HL-60 (cell line): ENCODE measurements around the gene CHN1.

Experiments used
- DNase-seq, 2 experiments: peaks; one replicate each; pipeline ENCODE4 v3.0.0-alpha.2; 2010 to 2020; ENCODE audit warnings: low read depth in 1 of 2, low spot score in 1 of 2
- H3K27ac ChIP-seq: fragments of 250-450 bp; sonication (Bioruptor Pico); replicated peaks from 2 replicates; pipeline ENCODE4 v1.5.1; 2020; ENCODE audit warnings: mild to moderate bottlenecking, moderate library complexity
- H3K27me3 ChIP-seq: fragments of 250-450 bp; sonication (Bioruptor Pico); 2 replicates; pipeline ENCODE4 v1.5.1; 2021; ENCODE audit warnings: mild to moderate bottlenecking, moderate library complexity; ENCODE audit not compliant: insufficient read depth, poor library complexity, severe bottlenecking
- H3K4me3 ChIP-seq: replicated peaks from 2 replicates; pipeline ENCODE4 v1.5.1; 2011; ENCODE audit warnings: mild to moderate bottlenecking, control low read depth, low read length; ENCODE audit not compliant: insufficient read depth
- GABPA ChIP-seq: IDR thresholded peaks from 2 replicates; pipeline ENCODE4 v1.6.1; 2012; ENCODE audit warnings: low read depth
- POLR2AphosphoS5 ChIP-seq: IDR thresholded peaks from 2 replicates; pipeline ENCODE4 v1.6.1; 2012; ENCODE audit warnings: low read depth
- SPI1 ChIP-seq: IDR thresholded peaks from 2 replicates; pipeline ENCODE4 v1.6.1; 2012; ENCODE audit warnings: low read depth, mild to moderate bottlenecking, borderline replicate concordance
- TF ChIP-seq, protein P1 (sequence below): IDR thresholded peaks from one replicate; pipeline ENCODE4 v1.5.1; 2011; ENCODE audit warnings: low read length, control low read depth, inconsistent platforms; ENCODE audit not compliant: insufficient read depth
- TF ChIP-seq, protein P2 (sequence below): IDR thresholded peaks from 2 replicates; pipeline ENCODE4 v1.6.1; 2012; ENCODE audit warnings: low read depth; ENCODE audit not compliant: insufficient replicate concordance

CHN1 gene

DNA sequence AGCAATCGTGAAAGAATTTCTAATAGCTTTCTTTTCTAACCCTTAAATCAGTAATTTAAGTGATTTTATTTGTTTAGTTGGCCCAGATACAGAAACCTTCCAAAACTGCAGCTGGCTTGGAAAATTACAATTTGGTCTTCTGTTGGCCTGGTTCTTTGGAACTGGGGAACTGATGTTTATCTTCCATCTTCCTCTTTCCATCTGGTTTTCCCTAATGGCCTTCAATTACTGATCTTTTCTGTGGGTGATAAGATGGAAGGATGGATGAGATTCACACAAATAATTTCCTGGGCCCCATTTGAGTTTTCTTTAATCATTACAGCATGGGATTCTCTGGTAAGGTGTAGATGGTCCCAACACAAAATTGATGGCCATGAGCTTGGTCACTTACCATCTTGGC lies 134.4 kb downstream of the CHN1 start:
- TF ChIP-seq SPI1: no peak
- TF ChIP-seq, protein P1, sequence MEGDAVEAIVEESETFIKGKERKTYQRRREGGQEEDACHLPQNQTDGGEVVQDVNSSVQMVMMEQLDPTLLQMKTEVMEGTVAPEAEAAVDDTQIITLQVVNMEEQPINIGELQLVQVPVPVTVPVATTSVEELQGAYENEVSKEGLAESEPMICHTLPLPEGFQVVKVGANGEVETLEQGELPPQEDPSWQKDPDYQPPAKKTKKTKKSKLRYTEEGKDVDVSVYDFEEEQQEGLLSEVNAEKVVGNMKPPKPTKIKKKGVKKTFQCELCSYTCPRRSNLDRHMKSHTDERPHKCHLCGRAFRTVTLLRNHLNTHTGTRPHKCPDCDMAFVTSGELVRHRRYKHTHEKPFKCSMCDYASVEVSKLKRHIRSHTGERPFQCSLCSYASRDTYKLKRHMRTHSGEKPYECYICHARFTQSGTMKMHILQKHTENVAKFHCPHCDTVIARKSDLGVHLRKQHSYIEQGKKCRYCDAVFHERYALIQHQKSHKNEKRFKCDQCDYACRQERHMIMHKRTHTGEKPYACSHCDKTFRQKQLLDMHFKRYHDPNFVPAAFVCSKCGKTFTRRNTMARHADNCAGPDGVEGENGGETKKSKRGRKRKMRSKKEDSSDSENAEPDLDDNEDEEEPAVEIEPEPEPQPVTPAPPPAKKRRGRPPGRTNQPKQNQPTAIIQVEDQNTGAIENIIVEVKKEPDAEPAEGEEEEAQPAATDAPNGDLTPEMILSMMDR: no peak
- TF ChIP-seq GABPA: no peak
- TF ChIP-seq, protein P2, sequence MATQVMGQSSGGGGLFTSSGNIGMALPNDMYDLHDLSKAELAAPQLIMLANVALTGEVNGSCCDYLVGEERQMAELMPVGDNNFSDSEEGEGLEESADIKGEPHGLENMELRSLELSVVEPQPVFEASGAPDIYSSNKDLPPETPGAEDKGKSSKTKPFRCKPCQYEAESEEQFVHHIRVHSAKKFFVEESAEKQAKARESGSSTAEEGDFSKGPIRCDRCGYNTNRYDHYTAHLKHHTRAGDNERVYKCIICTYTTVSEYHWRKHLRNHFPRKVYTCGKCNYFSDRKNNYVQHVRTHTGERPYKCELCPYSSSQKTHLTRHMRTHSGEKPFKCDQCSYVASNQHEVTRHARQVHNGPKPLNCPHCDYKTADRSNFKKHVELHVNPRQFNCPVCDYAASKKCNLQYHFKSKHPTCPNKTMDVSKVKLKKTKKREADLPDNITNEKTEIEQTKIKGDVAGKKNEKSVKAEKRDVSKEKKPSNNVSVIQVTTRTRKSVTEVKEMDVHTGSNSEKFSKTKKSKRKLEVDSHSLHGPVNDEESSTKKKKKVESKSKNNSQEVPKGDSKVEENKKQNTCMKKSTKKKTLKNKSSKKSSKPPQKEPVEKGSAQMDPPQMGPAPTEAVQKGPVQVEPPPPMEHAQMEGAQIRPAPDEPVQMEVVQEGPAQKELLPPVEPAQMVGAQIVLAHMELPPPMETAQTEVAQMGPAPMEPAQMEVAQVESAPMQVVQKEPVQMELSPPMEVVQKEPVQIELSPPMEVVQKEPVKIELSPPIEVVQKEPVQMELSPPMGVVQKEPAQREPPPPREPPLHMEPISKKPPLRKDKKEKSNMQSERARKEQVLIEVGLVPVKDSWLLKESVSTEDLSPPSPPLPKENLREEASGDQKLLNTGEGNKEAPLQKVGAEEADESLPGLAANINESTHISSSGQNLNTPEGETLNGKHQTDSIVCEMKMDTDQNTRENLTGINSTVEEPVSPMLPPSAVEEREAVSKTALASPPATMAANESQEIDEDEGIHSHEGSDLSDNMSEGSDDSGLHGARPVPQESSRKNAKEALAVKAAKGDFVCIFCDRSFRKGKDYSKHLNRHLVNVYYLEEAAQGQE: no peak
- TF ChIP-seq POLR2AphosphoS5: no peak
- peaks cover 7% of the 10 kb centered on the region for H3K27me3 ChIP-seq
- H3K27ac ChIP-seq: no peak overlapping the region
- DNase-seq: no peak
- no peak overlapping the region for H3K4me3 ChIP-seq

DNA sequence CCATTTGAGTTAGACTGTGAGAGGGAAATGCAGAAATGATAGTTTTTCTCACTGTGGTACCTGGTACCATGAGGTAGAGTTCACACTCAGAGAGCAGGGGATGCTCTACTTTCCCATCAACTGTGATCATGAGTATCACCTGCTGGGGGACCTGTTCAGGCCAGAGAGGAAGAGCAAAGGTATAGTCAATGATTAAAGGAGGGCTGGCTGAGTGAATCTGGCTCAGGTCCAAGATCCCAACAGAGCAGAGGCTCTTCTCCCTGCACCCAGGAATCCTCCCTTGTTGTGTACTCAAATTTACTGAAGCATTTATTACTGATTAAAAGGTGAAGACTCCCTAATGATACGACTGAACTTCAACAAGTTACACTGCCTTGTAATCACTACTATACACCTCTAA lies 136.3 kb downstream of the CHN1 start:
- no peak overlapping the region for H3K27ac ChIP-seq
- H3K4me3 ChIP-seq: no peak overlapping the region
- TF ChIP-seq, protein P1: no peak
- TF ChIP-seq POLR2AphosphoS5: no peak
- TF ChIP-seq, protein P2: no peak
- peaks cover 5% of the 10 kb centered on the region for H3K27me3 ChIP-seq
- no peak for DNase-seq

DNA sequence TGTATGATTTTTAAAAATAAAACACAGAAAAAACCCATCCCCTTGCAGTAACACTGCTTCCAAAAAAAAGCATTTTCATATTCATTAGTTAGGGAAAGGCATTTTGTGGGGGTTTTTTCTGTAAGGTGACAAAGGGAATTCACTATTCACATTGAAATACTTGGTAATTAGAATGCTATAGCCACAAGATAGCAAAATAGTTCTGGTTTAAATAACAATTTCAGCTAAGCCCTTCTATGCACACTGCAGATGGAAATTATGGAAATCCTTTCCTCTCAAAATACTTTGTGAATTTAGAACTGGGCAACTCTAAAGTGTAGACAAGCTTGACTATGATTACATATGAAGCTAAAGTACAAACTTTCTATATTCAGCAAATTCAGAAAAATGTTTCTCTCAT lies 138.8 kb downstream of the CHN1 start:
- H3K4me3 ChIP-seq: no peak overlapping the region
- TF ChIP-seq SPI1 (no peak), POLR2AphosphoS5 (no peak), GABPA (no peak)
- TF ChIP-seq, protein P2: no peak
- TF ChIP-seq, protein P1: no peak
- DNase-seq: no peak
- H3K27ac ChIP-seq: no peak overlapping the region
- peaks cover 7% of the 10 kb centered on the region for H3K27me3 ChIP-seq
